H1 (cell line): ENCODE data around the gene ZNF407. TPM values are rescaled to one million over a fixed set of nuclear protein-coding genes. Genes with fewer than 3 reads are reported as not detected.

Source experiments
- RNF2 ChIP-seq: fragments of 200-900, 300-1000 bp; sonication (generic); IDR thresholded peaks from 2 replicates; pipeline ENCODE4 v1.7.1; 2016; ENCODE audit warnings: borderline replicate concordance, low read depth, mild to moderate bottlenecking, antibody characterized with exemption, low read length; ENCODE audit not compliant: poor library complexity, severe bottlenecking; ENCODE audit errors: missing control alignments
- SP2 ChIP-seq: IDR thresholded peaks from 2 replicates; pipeline ENCODE4 v1.6.1; 2012; ENCODE audit warnings: mild to moderate bottlenecking, low read length, inconsistent platforms
- polyA plus RNA-seq, 7 experiments: library from polyadenylated mRNA; depleted of rRNA in 3 of 7; stranded (reverse) in 5 of 7; unstranded in 2 of 7; fragments of >200 nt in 5 of 7; fragments of 200-250 nt in 2 of 7; gene quantifications; 1 replicate in 5 of 7; 2 replicates in 1 of 7; 4 replicates in 1 of 7; pipeline versions ENCODE4 v1.2.1 to v1.2.3, GENCODE V29; 2011 to 2013; ENCODE audit warnings: missing spikeins in 2 of 7, mixed read lengths in 2 of 7
- total RNA-seq: library from RNA; stranded (reverse); fragmentation: NEBNext Ultra II Directional; extraction: Animal tissue kit (Norgen Biotek cat#: 25700); gene quantifications from 2 replicates; pipeline ENCODE4 v1.2.1, GENCODE V29; 2021
- TF ChIP-seq, protein P1 (sequence below): IDR thresholded peaks from 2 replicates; pipeline ENCODE4 v1.6.1; 2012; ENCODE audit warnings: inconsistent platforms

ZNF407 gene
- total and polyA plus RNA-seq, 2 of the 8 experiments (the other 6 are each of a cell fraction or from before 2014, with no cell fraction given): 1.5 to 6.8 TPM

DNA sequence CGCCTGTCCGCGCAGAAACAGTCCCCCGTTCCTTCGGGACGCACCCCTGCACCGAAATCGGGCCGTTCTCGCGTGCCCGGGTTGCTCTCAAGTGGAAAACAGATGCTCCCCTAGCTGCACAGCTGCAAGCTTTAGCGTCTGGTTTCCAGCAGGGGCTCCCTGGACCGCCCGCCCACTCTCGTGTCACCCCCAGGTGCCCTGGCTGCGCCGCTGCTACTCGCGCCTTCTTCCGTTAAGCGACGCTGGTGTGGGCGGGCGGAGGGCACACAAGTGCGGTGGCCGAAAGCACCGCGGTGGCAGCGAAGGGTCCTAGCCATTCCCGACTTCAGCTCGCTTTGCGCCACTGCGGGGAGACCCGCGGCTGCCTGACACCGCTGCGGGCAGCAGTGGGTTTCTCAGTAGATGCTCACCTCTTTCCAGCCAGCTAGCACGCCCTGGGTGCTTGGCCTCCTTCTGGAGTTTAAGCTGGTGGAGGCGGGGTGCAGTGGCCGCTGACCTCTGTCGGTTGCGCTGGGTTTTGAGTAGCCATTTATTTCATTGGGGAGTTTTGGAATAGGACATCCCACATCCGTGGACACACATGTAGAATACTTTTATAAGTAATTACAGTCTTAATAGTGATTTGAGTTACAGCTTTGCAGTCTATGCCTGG lies 806 bp downstream of the ZNF407 start (continued):
- no peak for TF ChIP-seq SP2
- peak; percentile 44 for TF ChIP-seq RNF2
- TF ChIP-seq, protein P1, sequence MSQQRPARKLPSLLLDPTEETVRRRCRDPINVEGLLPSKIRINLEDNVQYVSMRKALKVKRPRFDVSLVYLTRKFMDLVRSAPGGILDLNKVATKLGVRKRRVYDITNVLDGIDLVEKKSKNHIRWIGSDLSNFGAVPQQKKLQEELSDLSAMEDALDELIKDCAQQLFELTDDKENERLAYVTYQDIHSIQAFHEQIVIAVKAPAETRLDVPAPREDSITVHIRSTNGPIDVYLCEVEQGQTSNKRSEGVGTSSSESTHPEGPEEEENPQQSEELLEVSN: peak; percentile 17; the same call in 1 of the 2 replicates
